T-helper 2 cell (primary cell): ENCODE data around the gene BAG5.

Experiments used
- DNase-seq, 5 experiments: peaks; one replicate each; pipeline versions ENCODE4 v3.0.0 to v3.0.0-alpha.2; 2012 to 2022

Gene BAG5

GRCh38 chr14:103563226-103563620, 766 bp upstream of the BAG5 start:
- no peak for DNase-seq

GRCh38 chr14:103562179-103562428, 353 bp downstream of the BAG5 start:
- DNase-seq, result peak in 1 of 5 experiments; percentile 19

- DNase-seq, result peak in 4 of 5 experiments; percentile 19 to 63 (median 24)
Observed at GRCh38 chr14:103561381-103562178, 877 bp downstream of the BAG5 start.

GRCh38 chr14:103560691-103561090, 1.8 kb downstream of the BAG5 start:
- no peak for DNase-seq

GRCh38 chr14:103559766-103560165, 2.7 kb downstream of the BAG5 start:
- DNase-seq, result no peak

- DNase-seq, result no peak
Observed at GRCh38 chr14:103558071-103558882, 4.2 kb downstream of the BAG5 start.

- DNase-seq, result no peak
Observed at GRCh38 chr14:103556946-103557758, 5.3 kb downstream of the BAG5 start.

GRCh38 chr14:103555559-103556337, 6.7 kb downstream of the BAG5 start:
- DNase-seq, result no peak

GRCh38 chr14:103552846-103553210, 9.6 kb downstream of the BAG5 start:
- DNase-seq, result no peak

GRCh38 chr14:103552011-103552845, 10.2 kb downstream of the BAG5 start:
- no peak for DNase-seq

- no peak for DNase-seq
Observed at GRCh38 chr14:103551338-103551762, 11.1 kb downstream of the BAG5 start.

GRCh38 chr14:103550451-103551337, 11.8 kb downstream of the BAG5 start:
- DNase-seq, result no peak

- DNase-seq, result no peak
Observed at GRCh38 chr14:103549361-103550311, 12.8 kb downstream of the BAG5 start.

- no peak for DNase-seq
Observed at GRCh38 chr14:103548463-103549351, 13.8 kb downstream of the BAG5 start.

GRCh38 chr14:103547941-103548462, 14.5 kb downstream of the BAG5 start:
- DNase-seq, result no peak

GRCh38 chr14:103547455-103547940, 15.0 kb downstream of the BAG5 start:
- no peak for DNase-seq

GRCh38 chr14:103546652-103547454, 15.6 kb downstream of the BAG5 start:
- DNase-seq, result peak; percentile 57 to 71 (median 65)
